Trophoblast cell (in vitro differentiated cells and primary cell): ENCODE data around the gene ABLIM2.

Experiments
- DNase-seq, 2 donors: peaks; one replicate each; pipeline ENCODE4 v3.0.0-alpha.2; 2016
- H2AFZ ChIP-seq: 2 replicates; pipeline ENCODE4 v1.6.1; 2013; ENCODE audit warnings: low read length, moderate library complexity, mild to moderate bottlenecking; ENCODE audit not compliant: insufficient read depth, poor library complexity
- H2AK5ac ChIP-seq: 2 replicates; pipeline ENCODE4 v1.6.1; 2013; ENCODE audit warnings: mild to moderate bottlenecking, low read length
- H2BK120ac ChIP-seq: 2 replicates; pipeline ENCODE4 v1.6.1; 2013; ENCODE audit warnings: low read length, mild to moderate bottlenecking, moderate library complexity; ENCODE audit not compliant: insufficient read depth, poor library complexity
- H2BK12ac ChIP-seq: 2 replicates; pipeline ENCODE4 v1.6.1; 2013; ENCODE audit warnings: mild to moderate bottlenecking, low read length, moderate library complexity
- H2BK5ac ChIP-seq: 2 replicates; pipeline ENCODE4 v1.6.1; 2013; ENCODE audit warnings: low read length, low read depth, moderate library complexity, mild to moderate bottlenecking; ENCODE audit not compliant: poor library complexity
- H3K14ac ChIP-seq: 2 replicates; pipeline ENCODE4 v1.6.1; 2013; ENCODE audit warnings: mild to moderate bottlenecking, low read length
- H3K18ac ChIP-seq: 2 replicates; pipeline ENCODE4 v1.6.1; 2013; ENCODE audit warnings: mild to moderate bottlenecking, low read length
- H3K23ac ChIP-seq: 2 replicates; pipeline ENCODE4 v1.6.1; 2013; ENCODE audit warnings: low read length
- H3K27ac ChIP-seq: 2 replicates; pipeline ENCODE4 v1.5.1; 2013; ENCODE audit warnings: low read depth, mild to moderate bottlenecking, inconsistent platforms, low read length, moderate library complexity
- H3K27me3 ChIP-seq: 2 replicates; pipeline ENCODE4 v1.6.1; 2013; ENCODE audit warnings: inconsistent platforms, mild to moderate bottlenecking, low read length, moderate library complexity; ENCODE audit not compliant: insufficient read depth
- H3K36me3 ChIP-seq, 2 experiments: 1 replicate in 1 of 2; 2 replicates in 1 of 2; pipeline ENCODE4 v1.6.1; 2013; ENCODE audit warnings: low read length in 2 of 2, mild to moderate bottlenecking in 2 of 2, moderate library complexity in 1 of 2; ENCODE audit not compliant: insufficient read depth in 2 of 2, control insufficient read depth in 1 of 2
- H3K4ac ChIP-seq: 2 replicates; pipeline ENCODE4 v1.6.1; 2013; ENCODE audit warnings: low read depth, mild to moderate bottlenecking, low read length, moderate library complexity
- H3K4me1 ChIP-seq, 2 experiments: 1 replicate in 1 of 2; 2 replicates in 1 of 2; pipeline ENCODE4 v1.6.1; 2013; ENCODE audit warnings: low read length in 2 of 2, mild to moderate bottlenecking in 2 of 2, moderate library complexity in 1 of 2; ENCODE audit not compliant: insufficient read depth in 2 of 2, control insufficient read depth in 1 of 2
- H3K4me2 ChIP-seq: 2 replicates; pipeline ENCODE4 v1.6.1; 2013; ENCODE audit warnings: inconsistent platforms, mild to moderate bottlenecking, low read length, moderate library complexity
- H3K4me3 ChIP-seq: 2 replicates; pipeline ENCODE4 v1.5.1; 2013; ENCODE audit warnings: mild to moderate bottlenecking, low read depth, low read length, inconsistent platforms
- H3K79me1 ChIP-seq: one replicate; pipeline ENCODE4 v1.6.1; 2013; ENCODE audit warnings: low read length
- H3K79me2 ChIP-seq: 2 replicates; pipeline ENCODE4 v1.6.1; 2013; ENCODE audit warnings: low read length, mild to moderate bottlenecking; ENCODE audit not compliant: control insufficient read depth, insufficient read depth, poor library complexity
- H3K9ac ChIP-seq: 2 replicates; pipeline ENCODE4 v1.6.1; 2013; ENCODE audit warnings: mild to moderate bottlenecking, low read length
- H3K9me3 ChIP-seq: 2 replicates; pipeline ENCODE4 v1.6.1; 2013; ENCODE audit warnings: low read depth, mild to moderate bottlenecking, control low read depth, inconsistent platforms, low read length; ENCODE audit not compliant: insufficient read depth
- H4K12ac ChIP-seq: 2 replicates; pipeline ENCODE4 v1.6.1; 2013; ENCODE audit warnings: low read depth, mild to moderate bottlenecking, low read length, moderate library complexity
- H4K8ac ChIP-seq: 2 replicates; pipeline ENCODE4 v1.6.1; 2013; ENCODE audit warnings: low read depth, mild to moderate bottlenecking, low read length, moderate library complexity
- H4K91ac ChIP-seq: one replicate; pipeline ENCODE4 v1.6.1; 2013; ENCODE audit warnings: low read depth, mild to moderate bottlenecking, low read length, moderate library complexity
- WGBS: extraction: QIAGEN DNeasy Blood & Tissue Kit; methylation state at CpG from one replicate; pipeline ENCODE4 v1.1.7; 2013; ENCODE audit warnings: missing lambda C conversion rate; ENCODE audit not compliant: insufficient read length, insufficient coverage; ENCODE audit errors: extremely low coverage; 5-methylcytosine and 5-hydroxymethylcytosine counted together

The ABLIM2 gene

DNA sequence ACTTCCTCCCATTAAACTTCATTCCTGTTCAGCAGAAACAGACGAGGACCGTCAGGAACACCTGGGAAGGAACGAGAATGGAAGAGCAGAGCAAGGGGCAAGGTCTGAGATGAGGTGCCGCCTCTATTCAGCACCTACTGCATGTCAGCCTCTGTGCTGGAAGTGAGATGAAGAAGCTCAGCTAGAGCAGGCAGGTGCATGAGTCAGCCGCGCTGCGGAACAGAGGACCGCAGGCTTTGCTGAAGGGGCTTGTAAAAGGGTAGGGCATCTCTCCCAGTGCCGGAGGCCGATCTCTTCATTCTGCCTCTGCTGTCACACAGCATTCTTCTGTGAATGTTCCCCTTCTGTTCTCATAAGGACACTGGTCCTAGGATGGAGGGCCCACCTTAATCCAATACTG is 6.1 kb upstream of the ABLIM2 start:
- Histone ChIP-seq H3K9ac (no peak overlapping the region), H3K9me3 (peaks cover 4% of the 10 kb centered on the region), H3K4me1 (peaks cover 2 to 5% of the 10 kb centered on the region in 2 experiments), H3K79me2 (no peaks in the 10 kb centered on the region), H2AK5ac (no peak overlapping the region), H3K4ac (no peak overlapping the region), H3K27me3 (no peaks in the 10 kb centered on the region), H3K4me3 (no peak overlapping the region), H4K8ac (no peak overlapping the region), H3K4me2 (no peak overlapping the region), H4K91ac (no peak overlapping the region), H2BK120ac (no peak overlapping the region), H3K18ac (no peak overlapping the region), H3K79me1 (peaks cover 3% of the 10 kb centered on the region), H2BK12ac (no peak overlapping the region), H3K14ac (no peak overlapping the region), H3K27ac (no peak overlapping the region), H4K12ac (no peak overlapping the region), H3K23ac (no peak overlapping the region), H2BK5ac (no peak overlapping the region), H2AFZ (no peak overlapping the region), H3K36me3 (no peaks in the 10 kb centered on the region)
- DNase-seq, result no peak
- WGBS, result no CpG with 5 or more reads among the region's 10 CpGs

DNA sequence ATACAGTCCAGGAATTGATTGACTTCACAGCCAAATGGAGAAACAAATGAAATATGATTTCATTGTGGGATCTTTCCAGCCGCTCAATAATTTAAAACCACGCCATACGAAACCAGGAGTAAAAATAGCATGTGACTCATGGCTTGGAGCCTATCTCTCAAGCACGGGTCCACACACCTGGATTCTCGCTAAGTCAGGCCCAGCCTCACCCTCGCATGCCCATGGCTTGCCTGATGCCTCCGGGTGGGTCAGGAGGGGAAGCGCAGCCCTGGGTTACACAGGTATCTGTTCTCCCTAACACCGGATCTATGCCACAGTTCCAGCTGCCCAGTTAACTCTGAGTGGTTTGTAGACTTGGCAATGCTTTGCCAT is 5.6 kb upstream of the ABLIM2 start:
- no peaks in the 10 kb centered on the region for H3K36me3 ChIP-seq
- H3K79me2 ChIP-seq, result peaks cover under 1% of the 10 kb centered on the region
- H3K4me3 ChIP-seq, result no peak overlapping the region
- no peak overlapping the region for H4K12ac ChIP-seq
- H3K23ac ChIP-seq, result no peak overlapping the region
- WGBS, result no CpG with 5 or more reads among the region's 9 CpGs
- H2BK5ac ChIP-seq, result no peak overlapping the region
- DNase-seq, result no peak
- peaks cover 4% of the 10 kb centered on the region for H3K9me3 ChIP-seq
- H2AFZ ChIP-seq, result no peak overlapping the region
- H2BK12ac ChIP-seq, result no peak overlapping the region
- H3K4me2 ChIP-seq, result no peak overlapping the region
- no peak overlapping the region for H2BK120ac ChIP-seq
- H3K27me3 ChIP-seq, result peaks cover 4% of the 10 kb centered on the region
- no peak overlapping the region for H3K27ac ChIP-seq
- H3K14ac ChIP-seq, result no peak overlapping the region
- peaks cover 5% of the 10 kb centered on the region for H3K79me1 ChIP-seq
- H3K18ac ChIP-seq, result no peak overlapping the region
- H2AK5ac ChIP-seq, result no peak overlapping the region
- no peak overlapping the region for H4K91ac ChIP-seq
- no peak overlapping the region for H3K4ac ChIP-seq
- H3K9ac ChIP-seq, result no peak overlapping the region
- H3K4me1 ChIP-seq, result peaks cover 7 to 10% of the 10 kb centered on the region in 2 experiments
- no peak overlapping the region for H4K8ac ChIP-seq

DNA sequence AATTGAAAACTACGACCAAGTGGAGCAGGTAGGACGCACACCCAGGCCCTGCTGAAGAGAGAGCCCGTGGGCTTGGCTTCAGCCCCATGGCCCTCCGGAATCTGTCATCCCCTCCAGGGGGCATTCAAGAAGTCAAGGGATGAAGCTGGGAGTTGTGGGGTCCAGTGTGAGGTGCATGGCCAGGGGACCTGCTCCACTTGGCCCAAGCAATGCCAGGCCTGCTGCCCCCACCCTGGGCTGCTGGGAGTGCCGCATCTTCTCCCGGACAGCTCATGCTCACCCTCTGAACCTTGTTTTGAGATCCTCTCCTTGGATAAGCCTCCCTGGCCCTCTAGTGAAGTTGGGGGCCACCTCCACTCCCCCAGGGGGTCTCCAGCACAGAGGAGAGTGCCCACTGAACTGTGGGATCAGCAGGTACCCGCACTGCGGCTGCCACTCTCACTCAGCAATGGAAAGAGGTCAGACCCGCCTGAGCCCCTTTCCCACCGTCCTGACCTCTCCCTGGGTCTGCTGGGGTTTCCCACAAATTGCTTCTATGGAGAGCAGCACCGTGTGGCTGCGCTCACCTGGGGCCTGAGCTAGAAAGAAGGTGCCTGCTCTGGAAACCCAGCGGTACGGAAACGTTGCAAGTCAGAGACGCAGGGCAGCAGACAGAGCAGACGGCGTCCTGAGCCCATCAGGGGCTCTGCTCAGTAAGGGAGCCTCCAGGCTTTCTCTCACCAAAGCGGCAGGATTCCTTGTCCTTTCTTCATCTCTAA is 5.0 kb upstream of the ABLIM2 start:
- Histone ChIP-seq H3K36me3 (no peaks in the 10 kb centered on the region), H3K4me1 (peaks cover 8 to 11% of the 10 kb centered on the region in 2 experiments), H2AK5ac (no peak overlapping the region), H3K14ac (no peak overlapping the region), H3K18ac (no peak overlapping the region), H4K8ac (no peak overlapping the region), H4K91ac (no peak overlapping the region), H4K12ac (no peak overlapping the region), H3K4ac (no peak overlapping the region), H3K9me3 (peaks cover 4% of the 10 kb centered on the region), H2BK5ac (no peak overlapping the region), H3K4me3 (no peak overlapping the region), H3K4me2 (no peak overlapping the region), H3K23ac (no peak overlapping the region), H3K79me2 (peaks cover 1% of the 10 kb centered on the region), H2BK12ac (no peak overlapping the region), H2BK120ac (no peak overlapping the region), H2AFZ (no peak overlapping the region), H3K27ac (no peak overlapping the region), H3K27me3 (peaks cover 6% of the 10 kb centered on the region), H3K9ac (no peak overlapping the region), H3K79me1 (peaks cover 8% of the 10 kb centered on the region)
- WGBS, result no CpG with 5 or more reads among the region's 19 CpGs
- DNase-seq, result no peak

DNA sequence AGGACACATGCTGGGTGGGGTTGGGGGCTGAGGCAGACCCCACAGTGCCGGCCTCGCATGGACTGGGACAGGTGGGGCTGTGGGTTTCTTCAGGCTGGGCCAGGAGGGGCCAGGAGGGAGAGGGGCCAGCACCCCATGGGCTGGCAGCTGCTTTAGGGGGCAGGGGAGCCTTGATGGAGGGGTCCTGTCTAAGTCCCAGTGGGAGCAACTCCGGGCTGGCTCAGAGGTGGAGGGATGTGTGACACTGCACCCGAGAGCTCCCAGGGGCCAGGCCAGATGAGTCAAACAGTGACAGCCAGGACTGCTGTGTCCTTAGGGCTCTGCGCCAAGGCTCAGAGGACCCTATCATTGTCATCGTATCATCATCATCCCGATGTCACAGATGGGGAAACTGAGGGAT is 4.4 kb upstream of the ABLIM2 start:
- H2BK120ac ChIP-seq, result no peak overlapping the region
- no peak overlapping the region for H3K14ac ChIP-seq
- no peak overlapping the region for H3K4ac ChIP-seq
- no peak overlapping the region for H3K4me2 ChIP-seq
- H3K36me3 ChIP-seq, result no peaks in the 10 kb centered on the region
- H3K9ac ChIP-seq, result no peak overlapping the region
- H2BK5ac ChIP-seq, result no peak overlapping the region
- H4K8ac ChIP-seq, result no peak overlapping the region
- no peak overlapping the region for H3K4me3 ChIP-seq
- no peaks in the 10 kb centered on the region for H3K9me3 ChIP-seq
- peaks cover 1% of the 10 kb centered on the region for H3K79me2 ChIP-seq
- H3K4me1 ChIP-seq, result peaks cover 10 to 12% of the 10 kb centered on the region in 2 experiments
- no peak overlapping the region for H3K18ac ChIP-seq
- H3K27me3 ChIP-seq, result peaks cover 12% of the 10 kb centered on the region
- H3K27ac ChIP-seq, result no peak overlapping the region
- no peak overlapping the region for H3K23ac ChIP-seq
- H4K12ac ChIP-seq, result no peak overlapping the region
- DNase-seq, result no peak
- WGBS, result no CpG with 5 or more reads among the region's 7 CpGs
- peaks cover 8% of the 10 kb centered on the region for H3K79me1 ChIP-seq
- no peak overlapping the region for H4K91ac ChIP-seq
- H2BK12ac ChIP-seq, result no peak overlapping the region
- no peak overlapping the region for H2AK5ac ChIP-seq
- no peak overlapping the region for H2AFZ ChIP-seq
